ENCODE measurements around the gene TMCO4. TPM values are rescaled to one million over a fixed set of nuclear protein-coding genes. Genes with fewer than 3 reads are reported as not detected.
"Not testable (repeated sequence)": the region's sequence is repeated elsewhere in the genome, so short reads cannot be mapped to it uniquely, and the experiment has no call there.

The TMCO4 gene
- total RNA-seq, 1 donor from 2014 or later: 11.4 TPM

DNA sequence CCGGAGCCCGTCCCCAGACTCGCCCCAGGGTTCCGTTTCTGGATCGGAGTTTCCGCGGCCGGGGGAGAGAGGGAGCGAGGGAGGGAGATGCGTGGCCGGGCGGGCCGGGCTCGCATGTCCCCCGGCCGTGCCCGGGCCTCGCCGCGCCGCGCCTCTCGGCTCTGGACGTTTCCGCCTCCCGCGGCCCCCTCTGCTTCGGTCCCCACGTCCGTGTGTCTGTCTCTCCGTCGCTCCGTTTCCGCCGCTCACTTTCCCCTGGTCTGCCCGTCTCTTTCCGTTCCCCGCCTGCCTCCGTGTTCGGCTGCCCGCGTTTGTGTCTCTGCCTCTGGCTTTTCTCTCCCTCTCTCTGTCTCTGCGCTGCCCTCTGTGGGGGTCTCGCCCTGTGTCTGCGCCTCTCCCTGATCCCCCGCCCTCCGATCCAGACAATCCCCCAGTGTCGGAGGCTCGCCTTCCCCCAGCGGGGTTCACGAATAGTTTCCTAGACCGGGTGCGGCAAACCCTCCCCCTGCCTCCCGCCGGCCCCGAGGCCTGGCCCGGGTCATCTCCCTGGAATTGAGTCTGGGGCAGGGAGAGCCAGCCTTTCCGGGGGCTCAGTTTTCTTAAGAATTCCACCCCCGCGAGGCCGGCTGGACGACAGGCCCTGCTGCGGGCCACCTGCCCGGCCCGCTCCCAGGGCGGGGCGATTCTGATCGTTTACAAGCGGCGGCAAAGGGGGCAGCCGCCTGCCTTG, 154.9 kb downstream of the TMCO4 start:
- no peak for DNase-seq (ENCODE audit: extremely low read depth, low read depth, low spot score)

DNA sequence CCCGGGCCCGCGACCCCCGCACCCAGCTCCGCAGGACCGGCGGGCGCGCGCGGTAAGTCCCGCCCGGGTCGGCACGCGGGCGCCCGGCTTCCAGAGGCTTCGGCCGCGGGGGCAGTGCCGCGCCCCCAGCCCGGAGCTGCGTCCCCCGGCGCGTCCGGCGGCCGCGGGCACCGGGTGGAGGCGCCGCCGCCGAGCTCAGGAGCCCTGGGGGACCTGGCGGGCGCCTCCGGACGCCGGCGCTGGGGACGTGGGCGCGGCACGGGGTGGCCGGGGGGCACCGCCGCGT, 155.4 kb downstream of the TMCO4 start:
- DNase-seq (ENCODE audit: extremely low read depth, low read depth, low spot score): no peak

DNA sequence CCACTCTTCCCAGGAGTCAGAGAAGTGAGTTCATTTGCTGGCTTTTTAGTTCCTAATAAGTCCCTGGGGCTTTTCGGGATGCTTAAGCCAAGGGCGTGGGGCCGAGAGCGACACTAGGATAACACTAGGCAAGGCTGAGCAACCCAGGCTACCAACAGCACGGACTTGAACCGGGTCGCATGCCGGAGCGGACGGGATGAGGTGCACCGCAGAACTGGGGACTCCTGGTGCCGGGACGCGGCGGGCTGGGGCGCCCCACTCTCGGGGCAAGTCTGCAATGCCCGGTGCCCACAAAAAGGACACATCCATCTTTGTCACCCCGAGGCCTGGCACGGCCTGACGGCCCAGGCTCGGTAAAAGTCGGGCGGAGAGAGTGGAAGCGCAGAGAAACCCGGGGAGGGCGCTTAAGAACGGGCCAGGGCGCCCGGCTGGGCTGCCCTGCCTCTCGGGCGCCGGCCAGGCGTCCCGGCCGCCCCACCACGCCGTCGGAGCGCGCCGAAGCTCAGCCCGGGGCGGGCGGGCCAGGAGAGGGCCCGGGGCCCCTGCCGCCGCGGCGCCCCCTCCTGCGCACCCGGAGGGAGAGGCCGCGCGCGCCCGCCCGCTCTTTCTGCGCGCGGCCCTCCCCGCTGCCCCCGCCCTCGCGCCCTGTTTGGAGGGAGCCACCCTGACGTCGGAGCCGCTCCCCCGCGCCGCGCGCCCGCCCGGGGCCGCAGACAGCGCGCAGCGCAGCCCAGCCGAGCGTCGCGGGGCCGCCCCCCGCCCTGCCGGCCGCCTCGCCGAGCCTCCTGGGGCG, 155.9 kb downstream of the TMCO4 start, which contains the start of gene NBL1:
TSS of gene NBL1 (plus strand) at position 710 of the 793 bp plus-strand sequence. CDS start 10,720 bp downstream, outside the sequence.
- no peak for DNase-seq (ENCODE audit: extremely low read depth, low read depth, low spot score)

DNA sequence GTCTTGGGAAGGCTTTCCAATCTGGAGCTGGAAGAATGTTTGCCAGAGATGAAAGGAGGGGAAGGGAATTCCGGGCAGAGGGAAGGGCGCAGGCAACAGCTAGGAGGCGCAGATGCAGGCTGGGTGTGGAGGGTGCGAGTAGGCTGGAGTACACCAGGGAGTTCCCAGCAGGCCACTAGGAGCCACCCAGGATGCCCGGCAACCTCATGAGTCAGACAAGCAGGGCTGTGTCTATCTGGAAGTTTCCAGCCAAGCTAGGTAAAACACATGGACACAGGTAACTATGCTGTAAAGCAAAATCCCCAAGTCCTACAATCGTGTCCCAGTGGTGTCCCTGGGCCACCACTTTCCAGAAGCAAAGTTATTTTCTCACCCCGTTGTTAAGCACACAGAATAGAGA, 156.6 kb downstream of the TMCO4 start:
- no peak for DNase-seq (ENCODE audit: extremely low read depth, low read depth, low spot score)

DNA sequence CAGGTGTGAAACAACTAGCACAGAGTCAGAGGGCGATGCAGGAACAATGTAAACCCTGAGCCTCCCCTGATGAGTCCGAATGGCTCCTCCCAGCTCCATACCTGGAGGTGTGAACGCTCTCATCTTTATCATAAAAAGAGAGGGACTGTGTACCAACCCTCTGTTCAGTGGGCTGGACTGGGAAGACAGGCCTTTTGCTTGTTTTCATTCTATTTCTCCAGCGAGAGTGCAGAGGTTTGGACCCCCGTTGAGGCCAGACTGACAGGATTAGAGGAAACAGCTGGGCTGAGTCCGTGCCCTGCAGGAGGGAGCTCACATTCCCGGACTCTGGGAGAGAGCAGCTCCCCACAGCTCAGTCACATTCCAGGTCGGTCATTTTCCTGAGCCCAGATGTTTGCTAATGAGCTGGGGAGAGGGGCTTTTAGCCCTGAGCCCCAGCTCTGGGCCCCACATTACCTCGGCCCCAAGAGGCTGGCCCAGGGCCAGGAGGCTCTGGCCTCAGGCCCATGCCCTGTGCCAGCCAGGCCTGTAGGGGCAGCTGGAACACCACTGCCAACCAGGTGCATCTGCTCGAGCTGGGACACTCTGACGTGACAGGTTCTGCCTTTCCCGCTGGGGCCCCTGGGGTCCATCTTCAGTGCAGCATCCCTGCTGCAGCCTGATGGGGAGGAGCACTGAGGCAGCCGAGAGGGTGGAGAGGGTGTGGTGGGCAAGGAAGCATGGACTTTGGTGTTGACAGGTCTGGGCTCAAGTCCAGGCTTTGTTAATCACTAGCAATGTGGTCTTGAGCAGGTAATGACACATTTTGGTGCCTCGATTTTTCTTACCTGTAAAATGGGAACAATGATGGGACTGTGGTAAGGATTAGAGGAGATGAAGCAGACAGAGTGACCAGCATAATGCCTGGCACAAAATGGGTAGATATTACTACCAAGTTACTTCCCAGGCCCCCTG, 159.1 kb downstream of the TMCO4 start:
- no peak for DNase-seq (ENCODE audit: extremely low read depth, low read depth, low spot score)

DNA sequence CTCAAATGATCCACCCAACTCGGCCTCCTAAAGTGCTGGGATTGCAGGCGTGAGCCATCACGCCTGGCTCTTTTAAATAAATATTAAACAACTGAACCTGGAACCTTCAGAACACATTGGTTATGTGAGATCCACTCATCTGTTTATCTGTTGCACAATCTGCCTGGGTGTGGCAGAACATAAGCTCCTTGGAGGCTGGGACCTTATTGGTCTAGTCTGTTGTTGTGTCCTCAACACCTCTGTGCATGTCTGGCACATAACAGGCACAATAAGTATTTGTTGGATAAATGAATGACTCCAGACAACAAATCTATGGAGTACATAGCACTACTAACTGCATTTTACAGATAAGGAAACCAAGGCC, 159.7 kb downstream of the TMCO4 start:
- DNase-seq (ENCODE audit: extremely low read depth, low read depth, low spot score): no peak

DNA sequence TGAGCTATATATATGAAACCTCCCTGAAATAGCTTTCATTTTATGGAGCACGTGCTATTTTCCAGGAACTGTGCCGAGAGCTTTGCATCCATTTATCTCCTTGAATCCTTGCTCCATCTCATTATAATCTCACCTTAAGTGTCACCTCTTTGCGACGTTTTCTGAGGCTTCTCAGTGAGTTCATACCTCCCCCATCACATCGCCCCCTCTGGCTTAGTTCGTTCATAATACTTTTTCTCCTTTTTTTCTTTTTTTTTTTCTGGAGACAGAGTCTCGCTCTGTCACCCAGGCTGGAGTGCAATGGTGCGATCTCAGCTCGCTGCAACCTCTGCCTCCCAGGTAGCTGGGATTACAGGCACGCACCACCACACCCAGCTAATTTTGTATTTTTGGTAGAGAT, 160.5 kb downstream of the TMCO4 start:
- DNase-seq (ENCODE audit: extremely low read depth, low read depth, low spot score): not testable (repeated sequence)

DNA sequence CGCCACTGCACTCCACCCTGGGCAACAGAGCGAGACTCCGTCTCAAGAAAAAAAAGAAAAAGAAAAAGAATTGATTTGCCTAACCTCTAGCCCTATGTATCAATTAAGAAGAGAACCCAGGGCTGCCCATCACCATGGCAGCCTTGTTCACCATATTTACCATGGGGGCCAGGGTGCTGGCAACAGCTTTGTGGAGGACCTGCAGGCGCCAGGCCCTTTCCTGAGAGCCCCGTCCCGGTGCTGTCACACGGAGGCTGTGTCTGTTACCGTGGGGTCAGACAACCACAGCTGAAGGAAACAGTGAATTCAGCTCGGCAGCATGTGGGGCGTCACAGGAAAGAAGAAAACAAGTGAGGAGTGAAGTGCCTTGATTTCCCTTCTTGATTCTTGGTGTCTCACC, 162.1 kb downstream of the TMCO4 start:
- DNase-seq (ENCODE audit: extremely low read depth, low read depth, low spot score): no peak

DNA sequence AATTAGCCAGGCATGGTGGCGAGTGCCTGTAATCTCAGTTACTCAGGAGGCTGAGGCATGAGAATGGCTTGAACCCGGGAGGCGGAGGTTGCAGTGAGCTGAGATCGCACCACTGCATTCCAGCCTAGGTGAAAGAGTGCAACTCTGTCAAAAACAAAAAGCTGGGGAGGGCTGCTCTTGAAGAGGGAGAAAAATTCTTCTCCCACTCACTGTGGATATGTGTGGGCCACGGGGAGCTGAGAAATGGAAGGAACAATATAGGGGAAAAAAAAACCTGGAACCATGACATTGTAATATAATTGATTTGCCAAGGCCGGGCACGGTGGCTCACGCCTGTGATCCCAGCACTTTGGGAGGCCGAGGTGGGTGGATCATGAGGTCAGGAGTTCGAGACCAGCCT, 163.0 kb downstream of the TMCO4 start:
- DNase-seq (ENCODE audit: extremely low read depth, low read depth, low spot score): not testable (repeated sequence)

DNA sequence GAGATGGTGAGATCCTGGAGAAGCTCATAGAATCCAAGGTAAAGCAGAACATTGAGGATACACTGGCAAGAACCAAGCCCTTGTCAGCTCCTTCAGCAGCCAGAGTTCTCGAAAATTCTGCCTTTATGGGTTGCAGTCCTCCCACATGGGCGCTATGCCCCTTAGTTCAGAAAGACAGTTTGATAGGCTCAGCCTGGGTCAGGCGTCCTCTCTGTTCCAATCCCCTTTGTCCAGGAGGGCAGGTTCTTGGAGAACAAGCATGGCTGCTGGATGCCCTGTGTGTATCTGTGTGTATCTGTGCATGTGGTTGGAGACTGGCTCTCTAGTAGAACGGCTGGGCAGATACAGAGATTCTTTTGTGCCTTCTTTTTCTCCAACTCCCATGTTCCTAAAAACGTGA, 163.7 kb downstream of the TMCO4 start:
- DNase-seq (ENCODE audit: extremely low read depth, low read depth, low spot score): no peak

DNA sequence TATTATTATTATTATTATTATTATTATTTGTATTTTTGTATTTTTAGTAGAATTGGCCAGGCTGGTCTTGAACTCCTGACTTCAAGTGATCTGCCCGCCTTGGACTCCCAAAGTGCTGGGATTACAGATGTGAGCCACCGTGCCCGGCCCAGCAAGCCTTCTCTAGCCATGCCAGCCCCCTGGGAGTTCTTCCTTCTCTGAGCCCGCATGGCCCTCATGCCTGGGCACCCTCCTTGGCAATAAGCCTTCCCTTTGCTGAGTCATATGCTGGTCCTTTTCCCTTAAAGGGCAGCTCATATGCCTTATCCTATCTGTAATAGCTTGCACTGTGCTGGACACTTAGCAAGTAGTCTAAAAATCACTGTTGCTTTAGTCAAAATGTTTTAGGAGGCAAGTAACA, 164.1 kb downstream of the TMCO4 start:
- no peak for DNase-seq (ENCODE audit: extremely low read depth, low read depth, low spot score)

DNA sequence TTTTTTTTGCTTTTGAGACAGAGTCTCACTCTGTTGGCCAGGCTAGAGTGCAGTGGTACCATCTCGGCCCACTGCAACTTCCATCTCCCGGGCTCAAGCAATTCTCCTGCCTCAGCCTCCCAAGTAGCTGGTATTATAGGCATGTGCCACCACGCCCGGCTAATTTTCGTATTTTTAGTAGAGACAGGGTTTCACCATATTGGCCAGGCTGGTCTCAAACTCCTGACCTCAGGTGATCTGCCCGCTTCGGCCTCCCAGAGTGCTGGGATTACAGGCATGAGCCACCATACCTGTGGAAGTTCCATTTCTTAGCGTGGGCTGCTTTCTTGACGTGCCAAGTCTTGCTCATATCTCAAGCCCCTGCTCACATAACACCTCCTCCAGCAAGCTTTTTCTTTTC, 164.7 kb downstream of the TMCO4 start:
- DNase-seq (ENCODE audit: extremely low read depth, low read depth, low spot score): not testable (repeated sequence)

DNA sequence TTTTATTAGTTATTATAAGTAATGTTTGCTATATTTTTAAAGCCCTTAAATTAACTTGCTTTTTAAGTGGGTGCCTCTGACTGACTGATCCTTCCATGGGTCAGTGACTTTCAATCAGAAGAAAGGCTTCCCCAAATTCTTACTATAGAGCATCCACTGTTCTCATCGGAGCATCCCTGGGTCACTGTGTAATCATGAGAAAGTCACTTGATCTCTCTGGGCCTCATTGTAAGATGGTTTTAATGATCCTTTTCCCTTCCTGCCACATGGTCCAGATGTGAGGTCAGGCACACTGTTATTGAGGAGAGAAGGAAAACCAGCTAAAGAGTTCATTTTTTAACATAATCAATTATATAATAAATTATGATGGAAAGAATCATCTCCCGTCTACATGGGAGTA, 166.6 kb downstream of the TMCO4 start:
- DNase-seq (ENCODE audit: extremely low read depth, low read depth, low spot score): no peak

Other genes with a start within 250 kb of the TMCO4 start
- 66.4 and 72.9 TPM in 2 replicates for gene NBL1, start 155.6 kb downstream of the TMCO4 start, total RNA-seq
- gene HTR6, start 135.0 kb downstream of the TMCO4 start, total RNA-seq: not detected in 2 replicates
- gene RNF186, start 15.4 kb upstream of the TMCO4 start, total RNA-seq: not detected in 2 replicates
- gene OTUD3, start 82.5 kb upstream of the TMCO4 start, total RNA-seq: 2.3 and 3.9 TPM in 2 replicates
- gene PLA2G2E, start 123.7 kb upstream of the TMCO4 start, total RNA-seq: not detected in 2 replicates
- gene PLA2G2A, start 179.7 kb upstream of the TMCO4 start, total RNA-seq: not detected in 2 replicates